ENCODE data around the gene ABHD2.

DNA sequence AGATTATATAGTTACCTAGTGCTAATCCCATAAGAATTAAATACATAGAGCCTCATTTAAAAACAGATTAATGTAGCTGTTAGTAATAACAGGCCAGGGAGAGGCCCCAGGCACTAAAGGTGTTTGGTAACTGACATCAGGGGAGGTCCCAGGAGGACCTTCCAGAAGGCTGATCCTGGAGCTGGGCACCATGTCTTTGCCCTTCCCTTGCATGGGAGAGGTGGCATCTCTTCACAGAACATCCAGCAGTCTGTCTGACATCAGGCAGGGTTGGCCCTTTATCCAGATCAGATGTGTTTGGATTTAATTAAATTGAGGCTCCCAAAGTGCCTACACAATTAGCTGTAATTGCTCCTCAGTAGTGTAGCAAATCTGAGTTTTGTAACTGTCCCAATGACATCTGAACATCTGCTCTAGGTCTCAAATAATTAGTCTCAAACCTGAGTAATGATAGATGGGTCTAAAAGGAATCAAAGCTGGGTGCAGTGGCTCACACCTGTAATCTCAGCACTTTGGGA, 80.1 kb downstream of the ABHD2 start:
- TF ChIP-seq, protein P1, sequence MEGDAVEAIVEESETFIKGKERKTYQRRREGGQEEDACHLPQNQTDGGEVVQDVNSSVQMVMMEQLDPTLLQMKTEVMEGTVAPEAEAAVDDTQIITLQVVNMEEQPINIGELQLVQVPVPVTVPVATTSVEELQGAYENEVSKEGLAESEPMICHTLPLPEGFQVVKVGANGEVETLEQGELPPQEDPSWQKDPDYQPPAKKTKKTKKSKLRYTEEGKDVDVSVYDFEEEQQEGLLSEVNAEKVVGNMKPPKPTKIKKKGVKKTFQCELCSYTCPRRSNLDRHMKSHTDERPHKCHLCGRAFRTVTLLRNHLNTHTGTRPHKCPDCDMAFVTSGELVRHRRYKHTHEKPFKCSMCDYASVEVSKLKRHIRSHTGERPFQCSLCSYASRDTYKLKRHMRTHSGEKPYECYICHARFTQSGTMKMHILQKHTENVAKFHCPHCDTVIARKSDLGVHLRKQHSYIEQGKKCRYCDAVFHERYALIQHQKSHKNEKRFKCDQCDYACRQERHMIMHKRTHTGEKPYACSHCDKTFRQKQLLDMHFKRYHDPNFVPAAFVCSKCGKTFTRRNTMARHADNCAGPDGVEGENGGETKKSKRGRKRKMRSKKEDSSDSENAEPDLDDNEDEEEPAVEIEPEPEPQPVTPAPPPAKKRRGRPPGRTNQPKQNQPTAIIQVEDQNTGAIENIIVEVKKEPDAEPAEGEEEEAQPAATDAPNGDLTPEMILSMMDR (IDR thresholded peaks at IDR 0.05; ENCODE audit: low read depth, low read length, poor library complexity, severe bottlenecking) = no peak
- no peak for TF ChIP-seq EZH2phosphoT487 (IDR thresholded peaks at IDR 0.05; ENCODE audit: borderline replicate concordance, low read length)

All from DOHH2 (cell line).